GM12872 (cell line): ENCODE results near the gene HPCAL1.

Source experiments
- CTCF ChIP-seq: IDR thresholded peaks from 3 replicates; pipeline ENCODE4 v1.5.1; 2011; ENCODE audit warnings: low read depth, mild to moderate bottlenecking, low read length, moderate library complexity; ENCODE audit not compliant: insufficient read depth

Gene HPCAL1

GRCh38 chr2:10325278-10326145 is 22.8 kb downstream of the HPCAL1 start:
- no peak for TF ChIP-seq CTCF

- TF ChIP-seq CTCF = no peak
Measured at GRCh38 chr2:10326151-10326616, 23.5 kb downstream of the HPCAL1 start.

GRCh38 chr2:10326707-10327594 is 24.2 kb downstream of the HPCAL1 start:
- no peak for TF ChIP-seq CTCF

GRCh38 chr2:10327896-10328669 is 25.4 kb downstream of the HPCAL1 start:
- TF ChIP-seq CTCF = no peak

- TF ChIP-seq CTCF = no peak
Measured at GRCh38 chr2:10328670-10329579, 26.2 kb downstream of the HPCAL1 start.

- TF ChIP-seq CTCF = no peak
Measured at GRCh38 chr2:10329580-10329879, 26.8 kb downstream of the HPCAL1 start.
